ENCODE data around the gene AMPH. TPM values are rescaled to one million over a fixed set of nuclear protein-coding genes. Genes with fewer than 3 reads are reported as not detected.

The AMPH gene
- total and polyA plus RNA-seq, 11 donors, result 0.46 to 5.3 (median 3.1) TPM

DNA sequence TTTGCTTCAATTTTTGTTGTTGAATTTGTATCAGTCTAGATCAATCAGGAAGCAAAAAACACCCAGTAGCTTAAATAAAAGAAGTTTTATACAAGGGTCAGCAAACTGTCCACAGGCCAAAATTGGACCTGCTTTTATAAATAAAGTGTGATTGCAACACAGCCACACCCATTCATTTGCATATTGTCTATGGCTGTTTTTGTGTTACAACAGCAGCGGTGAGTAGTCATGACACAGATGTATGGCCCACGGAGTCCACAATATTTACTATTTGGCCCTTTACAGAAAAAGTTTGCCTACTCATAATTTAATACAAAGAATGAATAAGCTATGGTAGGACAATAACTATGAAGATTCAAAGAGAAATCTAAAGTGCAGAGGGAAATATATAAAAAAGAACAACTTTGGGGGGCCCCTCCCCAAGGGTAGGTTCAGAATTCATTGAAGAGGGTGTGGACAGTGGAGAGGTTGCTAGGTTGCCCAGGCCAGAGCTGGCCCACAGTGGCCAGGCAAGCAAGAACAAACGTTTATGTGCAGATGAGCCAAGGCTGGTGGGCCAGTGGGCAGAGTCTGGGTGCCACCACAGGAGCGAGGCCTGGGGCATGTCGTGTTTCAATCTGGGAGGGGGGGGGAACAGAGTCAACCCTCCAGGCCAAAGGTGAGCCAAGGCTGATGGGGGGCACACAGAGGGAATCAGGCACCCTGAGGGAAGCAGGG is 47.0 kb upstream of the AMPH start:
- H3K4me1 ChIP-seq, result peaks cover 0 to 35% (median 6%) of the 10 kb centered on the region in 12 donors
- TF ChIP-seq POLR2A (IDR thresholded peaks at IDR 0.05), result no peak
- TF ChIP-seq, protein P1, sequence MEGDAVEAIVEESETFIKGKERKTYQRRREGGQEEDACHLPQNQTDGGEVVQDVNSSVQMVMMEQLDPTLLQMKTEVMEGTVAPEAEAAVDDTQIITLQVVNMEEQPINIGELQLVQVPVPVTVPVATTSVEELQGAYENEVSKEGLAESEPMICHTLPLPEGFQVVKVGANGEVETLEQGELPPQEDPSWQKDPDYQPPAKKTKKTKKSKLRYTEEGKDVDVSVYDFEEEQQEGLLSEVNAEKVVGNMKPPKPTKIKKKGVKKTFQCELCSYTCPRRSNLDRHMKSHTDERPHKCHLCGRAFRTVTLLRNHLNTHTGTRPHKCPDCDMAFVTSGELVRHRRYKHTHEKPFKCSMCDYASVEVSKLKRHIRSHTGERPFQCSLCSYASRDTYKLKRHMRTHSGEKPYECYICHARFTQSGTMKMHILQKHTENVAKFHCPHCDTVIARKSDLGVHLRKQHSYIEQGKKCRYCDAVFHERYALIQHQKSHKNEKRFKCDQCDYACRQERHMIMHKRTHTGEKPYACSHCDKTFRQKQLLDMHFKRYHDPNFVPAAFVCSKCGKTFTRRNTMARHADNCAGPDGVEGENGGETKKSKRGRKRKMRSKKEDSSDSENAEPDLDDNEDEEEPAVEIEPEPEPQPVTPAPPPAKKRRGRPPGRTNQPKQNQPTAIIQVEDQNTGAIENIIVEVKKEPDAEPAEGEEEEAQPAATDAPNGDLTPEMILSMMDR (IDR thresholded peaks at IDR 0.05), result no peak
- H3K27me3 ChIP-seq, result no peaks in the 10 kb centered on the region
- no peak overlapping the region for H3K27ac ChIP-seq
- intact Hi-C loops (cut with DNase I), result no loop called here
- no peaks in the 10 kb centered on the region for H3K9me3 ChIP-seq
- 87 to 89% (median 88%) methylated on average over 5 of the region's 5 CpGs for WGBS, 4 donors
- DNase-seq (no peak), ATAC-seq (no peak)
- no peaks in the 10 kb centered on the region for H3K36me3 ChIP-seq
- no peak overlapping the region for H3K4me3 ChIP-seq

DNA sequence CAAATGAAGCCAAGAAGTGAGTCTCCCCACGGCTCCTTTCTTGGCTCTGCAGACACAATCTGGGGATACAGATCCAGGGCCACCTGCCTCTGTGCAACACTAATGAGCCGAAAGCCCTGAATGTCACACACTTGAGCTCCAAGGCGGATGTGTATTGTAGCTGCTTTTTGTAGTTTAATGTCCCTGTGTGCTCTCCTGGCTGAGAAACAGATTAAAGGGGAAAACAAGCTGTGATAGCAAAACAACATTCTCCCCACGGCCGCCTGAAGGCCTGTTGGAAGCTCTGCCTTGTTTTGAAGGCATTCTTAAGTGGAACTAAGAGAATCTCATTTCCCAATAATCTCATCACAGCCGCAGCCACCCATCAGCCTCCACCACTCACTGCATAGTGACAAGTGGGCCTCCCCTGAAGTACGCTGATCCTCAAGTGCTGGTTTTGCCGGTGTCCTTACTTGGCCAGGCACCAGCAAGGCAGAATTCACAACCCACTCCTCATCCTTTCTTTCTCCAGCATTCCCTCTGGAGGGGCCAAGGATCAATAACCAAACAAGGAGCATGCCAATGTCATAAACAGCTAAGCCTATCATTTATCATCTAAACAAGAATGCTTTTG is 44.4 kb upstream of the AMPH start:
- no peak for ATAC-seq
- no peak for DNase-seq
- H3K4me3 ChIP-seq, result no peak overlapping the region
- peaks cover 0 to 34% (median 0%) of the 10 kb centered on the region in 12 donors for H3K4me1 ChIP-seq
- no peaks in the 10 kb centered on the region for H3K27me3 ChIP-seq
- H3K27ac ChIP-seq, result peak overlapping the region in 1 of 12 donors; percentile 15
- no peaks in the 10 kb centered on the region for H3K36me3 ChIP-seq
- WGBS, 4 donors, result 54 to 59% (median 58%) methylated on average over 8 of the region's 8 CpGs
- no peaks in the 10 kb centered on the region for H3K9me3 ChIP-seq
- TF ChIP-seq POLR2A (IDR thresholded peaks at IDR 0.05), result no peak
- TF ChIP-seq, protein P1 (IDR thresholded peaks at IDR 0.05), result no peak
- intact Hi-C loops (cut with DNase I), result no loop called here

DNA sequence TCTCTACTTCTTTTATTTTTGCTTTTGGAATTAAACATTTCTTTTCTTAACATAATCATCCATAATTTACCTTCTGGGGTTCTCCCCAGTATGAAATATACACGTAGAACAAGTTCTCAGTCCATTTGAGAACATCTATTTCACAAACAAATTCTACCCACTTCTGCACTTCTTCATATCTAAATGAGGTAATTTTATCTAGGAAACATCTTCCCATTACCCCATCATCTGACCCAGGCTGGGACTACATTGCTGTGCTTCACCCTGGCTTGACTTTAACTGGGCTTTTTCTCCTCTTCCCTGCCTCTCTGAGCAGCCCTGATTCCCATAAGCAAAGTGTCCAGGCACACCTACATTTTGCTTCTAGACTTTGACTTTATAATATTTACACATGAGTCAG is 43.3 kb upstream of the AMPH start:
- DNase-seq, result no peak
- intact Hi-C loops (cut with DNase I), result no loop called here
- Histone ChIP-seq H3K9me3 (no peaks in the 10 kb centered on the region), H3K4me1 (peaks cover 0 to 34% (median 0%) of the 10 kb centered on the region in 12 donors), H3K36me3 (no peaks in the 10 kb centered on the region), H3K27ac (peak overlapping the region in 3 of 12 donors; percentile 9 to 83 (median 14)), H3K4me3 (no peak overlapping the region), H3K27me3 (no peaks in the 10 kb centered on the region)
- no peak for ATAC-seq
- WGBS, 4 donors, result 61 to 72% (median 67%) methylated on average over 1 of the region's 1 CpG
- TF ChIP-seq POLR2A (IDR thresholded peaks at IDR 0.05), result no peak
- TF ChIP-seq, protein P1 (IDR thresholded peaks at IDR 0.05), result no peak

DNA sequence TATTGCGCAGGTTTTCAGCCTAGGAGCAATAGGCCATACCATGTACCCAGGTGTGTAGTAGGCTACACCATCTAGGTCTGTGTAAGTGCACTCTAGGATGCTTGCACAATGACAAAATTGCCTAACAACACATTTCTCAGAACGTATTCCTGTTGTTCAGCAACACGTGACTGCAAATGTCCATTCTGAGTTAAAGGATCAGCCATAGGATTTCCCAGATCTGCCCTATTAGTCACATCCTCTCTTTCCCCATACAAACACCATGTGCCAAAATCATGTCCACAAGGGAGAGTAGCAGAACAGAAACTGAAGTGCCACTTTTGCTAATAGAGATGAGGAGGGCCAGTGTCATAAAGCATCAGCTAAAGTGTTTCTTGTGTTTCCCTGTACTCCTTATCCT is 42.6 kb upstream of the AMPH start:
- WGBS, 4 donors, result 67 to 81% (median 70%) methylated on average over 3 of the region's 3 CpGs

More for the DNA sequence above, 42.6 kb upstream of the AMPH start:
- DNase-seq, result no peak
- H3K4me1 ChIP-seq, result peaks cover 0 to 34% (median 0%) of the 10 kb centered on the region in 12 donors
- TF ChIP-seq, protein P1 (IDR thresholded peaks at IDR 0.05), result no peak
- TF ChIP-seq POLR2A (IDR thresholded peaks at IDR 0.05), result no peak
- no peak overlapping the region for H3K4me3 ChIP-seq
- peak in 3 of 4 donors; percentile 28 to 70 (median 69) for ATAC-seq
- no peaks in the 10 kb centered on the region for H3K36me3 ChIP-seq
- no peaks in the 10 kb centered on the region for H3K9me3 ChIP-seq
- intact Hi-C loops (cut with DNase I), result no loop called here
- H3K27me3 ChIP-seq, result no peaks in the 10 kb centered on the region
- peak overlapping the region in 3 of 12 donors; percentile 9 to 83 (median 14) for H3K27ac ChIP-seq
